ENCODE data around the gene ZSCAN10.

DNA sequence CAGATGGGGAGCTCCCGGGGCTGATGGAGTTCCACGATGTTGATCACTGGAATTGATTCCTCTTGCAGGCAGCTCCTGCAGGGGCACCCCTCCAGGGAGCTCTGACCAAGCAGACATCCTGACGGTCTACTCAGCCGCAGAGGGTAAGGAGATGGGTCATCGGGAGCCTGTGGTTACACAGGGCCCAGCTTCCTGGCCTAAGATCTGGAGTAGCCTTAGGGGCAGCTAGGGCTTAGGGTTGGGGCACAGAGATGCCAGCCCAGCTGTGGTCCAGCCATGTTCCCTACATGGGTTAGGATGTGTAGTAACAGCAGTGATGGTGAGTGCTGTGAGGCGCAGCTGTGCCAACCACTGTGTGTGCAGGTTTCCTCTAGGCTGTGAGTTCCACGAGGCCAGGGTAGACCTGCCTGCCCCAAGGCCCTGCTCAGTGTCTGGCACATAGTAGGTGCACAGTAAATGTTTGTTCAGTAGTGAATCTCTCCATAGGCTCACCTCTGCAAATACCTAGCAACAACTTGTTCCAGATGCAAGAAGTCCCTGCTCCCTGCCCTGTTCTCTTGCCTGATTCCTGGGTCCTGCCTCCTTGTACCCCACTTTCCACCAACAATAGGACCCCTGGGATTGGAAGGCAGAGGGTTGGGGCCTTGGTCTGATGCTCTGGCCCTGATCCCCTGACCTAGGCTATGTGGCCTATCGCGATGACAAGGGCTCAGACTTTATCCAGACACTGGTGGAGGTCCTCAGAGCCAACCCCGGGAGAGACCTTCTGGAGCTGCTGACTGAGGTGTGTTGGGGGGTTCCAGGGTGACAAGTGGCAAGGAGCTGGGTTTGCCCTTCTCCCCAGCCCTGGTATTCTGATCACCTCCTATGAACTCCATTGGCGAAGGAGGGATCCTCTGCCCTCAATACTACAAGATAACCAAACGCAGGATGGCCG, 49.4 kb upstream of the ZSCAN10 start:
- TF ChIP-seq, protein P1, sequence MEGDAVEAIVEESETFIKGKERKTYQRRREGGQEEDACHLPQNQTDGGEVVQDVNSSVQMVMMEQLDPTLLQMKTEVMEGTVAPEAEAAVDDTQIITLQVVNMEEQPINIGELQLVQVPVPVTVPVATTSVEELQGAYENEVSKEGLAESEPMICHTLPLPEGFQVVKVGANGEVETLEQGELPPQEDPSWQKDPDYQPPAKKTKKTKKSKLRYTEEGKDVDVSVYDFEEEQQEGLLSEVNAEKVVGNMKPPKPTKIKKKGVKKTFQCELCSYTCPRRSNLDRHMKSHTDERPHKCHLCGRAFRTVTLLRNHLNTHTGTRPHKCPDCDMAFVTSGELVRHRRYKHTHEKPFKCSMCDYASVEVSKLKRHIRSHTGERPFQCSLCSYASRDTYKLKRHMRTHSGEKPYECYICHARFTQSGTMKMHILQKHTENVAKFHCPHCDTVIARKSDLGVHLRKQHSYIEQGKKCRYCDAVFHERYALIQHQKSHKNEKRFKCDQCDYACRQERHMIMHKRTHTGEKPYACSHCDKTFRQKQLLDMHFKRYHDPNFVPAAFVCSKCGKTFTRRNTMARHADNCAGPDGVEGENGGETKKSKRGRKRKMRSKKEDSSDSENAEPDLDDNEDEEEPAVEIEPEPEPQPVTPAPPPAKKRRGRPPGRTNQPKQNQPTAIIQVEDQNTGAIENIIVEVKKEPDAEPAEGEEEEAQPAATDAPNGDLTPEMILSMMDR (IDR thresholded peaks at IDR 0.05 in 8 of 11, conservative IDR thresholded peaks at IDR 0.05 in 3 of 11): no peak
- TF ChIP-seq POLR2A (IDR thresholded peaks at IDR 0.05): no peak

Data from spleen (tissue), 7 donors.